ENCODE measurements around the gene SDK1.
"Not testable (repeated sequence)": the region's sequence is repeated elsewhere in the genome, so short reads cannot be mapped to it uniquely, and the experiment has no call there.

The SDK1 gene

DNA sequence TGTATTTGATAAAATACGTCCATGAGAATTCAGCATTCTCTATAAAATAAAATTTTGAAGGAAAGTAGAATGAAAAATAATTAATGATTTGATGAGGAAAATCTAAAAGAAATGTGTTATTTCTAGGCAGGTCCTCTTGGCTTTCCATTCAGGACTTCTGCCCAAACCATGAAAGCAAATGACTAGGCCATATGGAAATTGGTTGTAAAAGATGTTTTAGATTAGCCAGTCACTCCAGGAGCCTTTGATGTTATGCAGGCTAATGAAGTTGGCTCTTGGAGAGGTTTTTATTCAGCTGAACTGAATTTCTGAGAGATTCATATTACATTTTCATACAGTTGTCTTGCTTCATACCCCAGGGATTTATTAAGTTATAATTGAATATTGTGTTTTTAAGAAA, 452.8 kb downstream of the SDK1 start:
- DNase-seq, result peak; percentile 0

GRCh38 chr7:3754493-3755341, 453.7 kb downstream of the SDK1 start:
- peak; percentile 11 for DNase-seq

DNA sequence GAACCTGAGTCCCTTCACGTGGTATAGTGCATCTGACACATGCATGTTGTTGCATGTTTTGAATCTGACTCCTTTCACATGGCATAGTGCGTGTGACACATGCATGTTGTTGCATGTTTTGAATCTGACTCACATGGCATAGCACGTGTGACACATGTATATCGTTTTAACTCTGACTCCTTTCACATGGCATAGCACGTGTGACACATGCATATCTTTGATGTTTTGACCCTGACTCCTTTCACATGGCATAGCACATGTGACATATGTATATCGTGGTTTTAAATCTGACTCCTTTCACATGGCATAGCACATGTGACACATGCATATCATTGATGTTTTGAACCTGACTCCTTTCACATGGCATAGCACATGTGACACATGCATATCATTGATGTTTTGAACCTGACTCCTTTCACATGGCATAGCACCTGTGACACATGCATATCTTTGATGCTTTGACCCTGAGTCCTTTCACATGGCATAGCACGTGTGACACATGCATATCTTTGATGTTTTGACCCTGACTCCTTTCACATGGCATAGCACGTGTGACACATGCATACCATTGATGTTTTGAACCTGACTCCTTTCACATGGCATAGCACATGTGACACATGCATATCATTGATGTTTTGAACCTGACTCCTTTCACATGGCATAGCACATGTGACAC, 454.9 kb downstream of the SDK1 start:
- DNase-seq, result not testable (repeated sequence)

DNA sequence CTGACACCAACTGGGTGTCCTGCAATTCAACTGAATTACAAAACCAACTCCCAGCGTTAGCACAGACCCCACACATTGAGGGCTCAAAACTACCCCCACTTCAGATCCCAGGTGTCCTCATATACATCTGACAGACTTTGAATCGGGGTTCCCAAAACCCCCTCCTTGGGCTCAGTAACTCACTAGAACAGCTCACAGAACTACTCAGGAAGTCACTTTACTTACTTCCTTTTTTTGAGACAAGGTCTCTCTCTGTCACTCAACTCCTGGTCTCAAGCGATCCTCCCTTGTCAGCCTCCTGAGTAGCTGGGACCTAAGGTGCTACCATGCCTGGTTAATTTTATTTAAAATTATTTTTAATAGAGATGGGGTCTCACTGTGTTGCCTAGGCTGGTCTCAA, 456.0 kb downstream of the SDK1 start:
- DNase-seq, result no peak

DNA sequence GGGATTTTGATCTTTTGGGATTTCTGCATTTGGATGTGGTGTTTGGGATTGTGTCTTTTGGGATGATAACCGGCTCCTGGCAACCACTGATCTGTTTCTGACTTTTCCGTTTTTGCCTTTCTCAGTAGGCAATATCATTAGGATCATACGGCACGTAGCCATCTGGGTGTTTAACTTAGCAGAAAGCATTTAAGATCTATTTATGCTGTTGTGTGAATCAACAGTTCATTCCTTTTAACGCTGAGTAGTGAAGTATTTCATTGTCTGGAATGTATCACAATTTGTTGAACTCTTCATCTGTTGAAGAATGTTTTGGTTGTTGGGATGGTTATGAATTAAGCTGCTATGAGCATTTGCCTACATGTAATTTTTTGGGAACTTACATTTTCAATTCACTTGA, 459.6 kb downstream of the SDK1 start:
- no peak for DNase-seq

DNA sequence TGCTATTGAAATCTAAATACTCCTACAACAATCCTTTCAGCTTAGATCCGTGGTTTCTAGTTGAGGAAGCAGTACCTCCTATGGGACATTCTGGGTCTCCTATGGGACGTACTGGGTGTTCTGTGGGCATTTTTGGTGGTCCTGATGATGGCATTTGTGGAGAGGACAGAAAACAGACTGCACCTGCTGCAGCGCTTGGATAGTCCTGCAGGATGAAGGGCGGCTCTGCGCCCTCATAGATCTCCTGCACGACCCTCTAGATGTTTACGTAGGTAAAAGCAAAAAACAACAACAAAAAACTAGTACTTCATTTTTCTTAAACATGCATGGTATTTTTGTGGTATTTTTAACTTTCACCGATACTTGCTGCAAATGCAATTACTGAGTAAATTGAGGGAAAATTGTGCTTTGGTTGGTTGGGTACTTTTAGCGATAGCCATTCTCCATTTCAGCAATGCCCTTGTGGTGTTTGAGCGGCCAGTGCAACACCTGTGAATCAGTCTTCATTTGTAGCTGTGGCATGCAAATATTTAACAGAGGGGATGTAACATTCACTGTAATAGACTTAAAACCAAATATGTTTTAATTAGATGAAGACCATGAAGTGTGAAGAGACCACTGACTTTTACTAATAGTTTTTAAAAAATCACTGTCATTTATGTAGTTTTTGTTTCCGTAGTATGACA, 461.2 kb downstream of the SDK1 start:
- no peak for DNase-seq

DNA sequence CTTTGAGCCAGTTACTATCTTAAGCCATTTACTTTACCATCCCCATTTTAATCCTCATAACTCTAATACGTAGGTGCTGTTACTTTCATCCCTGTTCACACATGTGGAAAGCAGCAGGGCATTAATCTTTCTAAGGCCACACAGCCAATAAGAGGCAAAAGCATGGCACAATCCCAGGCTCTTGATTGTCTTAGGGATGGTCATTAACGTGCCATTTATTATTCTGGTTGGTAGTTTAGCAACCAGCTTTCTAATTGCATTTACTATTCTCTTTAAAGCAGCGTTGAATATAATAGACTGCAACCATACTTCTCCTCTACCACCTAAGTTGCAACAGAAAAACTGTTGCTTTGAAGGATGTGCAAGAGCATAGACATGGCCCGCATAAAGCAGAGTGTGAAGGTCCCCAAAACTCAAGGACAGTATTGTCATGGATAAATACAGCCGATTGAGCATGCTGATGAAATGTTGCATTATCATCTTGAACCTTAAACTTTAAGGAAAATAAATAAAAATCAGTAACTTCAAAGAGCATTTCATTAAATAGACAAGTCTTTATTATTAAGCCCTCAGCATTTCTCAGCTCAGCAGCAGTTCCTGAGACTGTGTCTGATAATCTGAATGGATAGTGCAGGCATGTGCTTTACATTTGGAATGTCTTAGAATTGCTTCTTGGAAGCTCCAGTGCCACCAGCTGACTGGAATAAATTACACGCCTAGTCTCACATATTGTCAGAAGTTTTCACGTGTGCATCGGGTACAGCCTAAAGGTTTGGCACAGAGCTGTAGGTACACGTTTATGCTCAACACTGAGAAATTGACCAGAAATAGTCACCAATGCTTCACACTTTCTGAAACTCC, 467.1 kb downstream of the SDK1 start:
- DNase-seq, result no peak

DNA sequence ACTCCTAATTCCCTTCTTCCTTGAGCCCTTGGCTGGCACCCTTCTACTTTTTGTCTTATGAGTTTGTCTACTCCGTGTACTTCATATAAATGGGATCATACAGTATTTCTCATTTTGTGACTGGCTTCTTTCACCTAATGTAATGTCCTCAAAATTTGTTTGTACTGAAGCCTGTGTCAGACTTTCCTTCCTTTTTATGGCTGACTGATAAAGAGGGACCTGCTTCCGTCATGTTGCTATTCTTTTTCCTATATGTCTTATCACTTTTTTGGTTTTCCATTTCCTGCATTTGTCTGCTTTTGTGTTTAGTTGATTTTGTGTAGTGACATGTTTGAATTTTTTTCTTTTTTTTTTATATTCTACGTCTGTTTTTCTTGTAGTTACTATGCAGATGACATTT, 470.9 kb downstream of the SDK1 start:
- no peak for DNase-seq

DNA sequence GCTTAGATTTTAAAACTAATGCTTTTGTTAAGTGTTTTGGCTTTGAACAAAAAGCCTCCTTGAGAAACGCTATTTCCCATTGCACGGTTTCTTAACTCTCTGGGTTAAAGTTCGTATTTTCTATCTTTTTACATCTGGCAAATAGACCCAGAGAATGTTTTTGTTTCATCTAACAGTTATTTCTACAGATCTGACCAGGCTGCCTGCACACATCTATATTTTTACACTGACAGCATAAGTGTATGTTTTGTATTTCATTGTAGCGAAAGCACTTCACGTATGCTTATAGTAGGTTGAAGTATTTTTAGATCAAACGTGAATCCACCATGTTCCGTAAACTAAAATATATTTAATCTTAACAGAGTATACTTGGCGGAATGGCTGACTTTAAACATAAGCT, 477.3 kb downstream of the SDK1 start:
- DNase-seq, result no peak

DNA sequence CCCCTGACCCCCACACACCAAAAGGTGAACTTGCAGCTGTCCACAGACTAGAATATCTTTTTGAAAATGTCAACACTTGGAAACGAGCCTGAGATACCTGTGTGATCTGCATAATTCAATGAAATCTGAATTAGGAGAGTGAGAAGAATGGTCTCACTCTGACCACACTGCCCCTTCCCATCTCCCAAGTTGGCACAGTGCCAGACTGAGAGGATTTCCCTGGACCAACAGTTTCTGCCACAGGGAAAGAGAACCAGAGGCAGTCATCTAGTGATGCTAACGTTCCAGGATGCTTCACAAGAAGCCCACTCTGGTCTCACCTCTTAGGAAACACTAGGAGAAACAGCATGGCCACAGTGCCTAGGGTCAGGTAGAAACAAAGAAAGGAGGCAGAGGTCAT, 479.0 kb downstream of the SDK1 start:
- DNase-seq, result no peak

- no peak for DNase-seq
These were observed 479.5 kb downstream of the SDK1 start for GRCh38 chr7:3780525-3780924.

GRCh38 chr7:3781607-3782006, 480.6 kb downstream of the SDK1 start:
- DNase-seq, result no peak

- no peak for DNase-seq
These were observed 486.7 kb downstream of the SDK1 start for GRCh38 chr7:3787717-3788264.

DNA sequence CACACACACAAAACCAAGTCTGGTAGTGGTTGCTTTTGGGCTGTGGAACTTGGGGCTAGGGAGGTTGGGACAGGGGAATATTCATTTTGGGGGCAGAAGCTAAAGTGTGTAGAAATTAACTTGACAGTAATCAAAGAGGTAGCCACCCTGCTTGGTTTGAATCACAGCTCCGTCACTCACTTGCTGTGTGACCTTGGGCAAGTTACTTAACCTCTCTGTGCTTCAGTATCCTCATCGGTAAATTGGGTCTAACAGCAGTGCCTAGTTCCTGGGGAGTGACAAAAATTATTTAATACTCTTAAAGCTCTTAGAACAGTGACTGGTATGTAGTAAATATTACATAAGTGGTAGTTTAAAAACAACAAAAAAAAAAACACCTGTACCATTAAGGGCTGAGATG, 489.8 kb downstream of the SDK1 start:
- no peak for DNase-seq

GRCh38 chr7:3791327-3791726, 490.3 kb downstream of the SDK1 start:
- DNase-seq, result no peak

GRCh38 chr7:3795141-3795540, 494.1 kb downstream of the SDK1 start:
- DNase-seq, result no peak

GRCh38 chr7:3795781-3796180, 494.7 kb downstream of the SDK1 start:
- DNase-seq, result no peak

DNA sequence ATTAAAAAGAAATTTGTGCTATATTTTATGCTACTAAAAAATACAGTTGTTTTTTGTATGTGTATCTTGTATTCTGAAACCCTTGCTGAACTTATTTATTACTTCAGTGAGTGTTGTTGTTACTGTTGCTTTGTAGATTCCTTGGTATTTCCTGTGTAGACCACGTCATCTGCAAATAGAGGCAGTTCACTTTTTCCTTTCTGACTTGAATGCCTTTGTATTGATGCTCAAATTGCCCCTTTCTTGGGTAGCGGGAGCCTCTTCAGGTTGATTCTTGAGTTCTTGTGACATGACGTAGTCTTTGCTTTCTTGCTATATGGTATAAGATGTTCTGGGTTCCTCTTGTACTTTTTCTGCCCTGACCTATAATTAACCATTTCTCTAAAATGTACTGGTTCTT, 504.1 kb downstream of the SDK1 start:
- DNase-seq, result no peak

DNA sequence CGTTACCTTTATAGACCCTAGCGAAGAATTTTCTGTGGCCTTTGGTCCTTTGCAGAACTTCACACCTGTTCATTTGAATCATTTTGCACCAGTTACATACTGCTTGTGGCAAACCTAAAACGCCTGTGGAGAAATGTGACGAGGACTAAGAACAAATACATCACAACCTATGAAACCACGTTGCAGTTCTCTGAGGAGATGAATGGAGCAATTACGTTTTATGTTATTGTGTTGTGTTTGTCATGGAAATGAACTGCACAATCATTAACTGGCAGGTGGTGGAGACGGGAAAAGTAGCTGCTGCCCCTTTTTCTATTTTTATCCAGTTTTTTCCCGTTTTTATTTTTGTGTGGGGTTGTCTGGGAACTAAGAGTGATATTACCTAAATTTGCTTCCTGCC, 505.5 kb downstream of the SDK1 start:
- no peak for DNase-seq

DNA sequence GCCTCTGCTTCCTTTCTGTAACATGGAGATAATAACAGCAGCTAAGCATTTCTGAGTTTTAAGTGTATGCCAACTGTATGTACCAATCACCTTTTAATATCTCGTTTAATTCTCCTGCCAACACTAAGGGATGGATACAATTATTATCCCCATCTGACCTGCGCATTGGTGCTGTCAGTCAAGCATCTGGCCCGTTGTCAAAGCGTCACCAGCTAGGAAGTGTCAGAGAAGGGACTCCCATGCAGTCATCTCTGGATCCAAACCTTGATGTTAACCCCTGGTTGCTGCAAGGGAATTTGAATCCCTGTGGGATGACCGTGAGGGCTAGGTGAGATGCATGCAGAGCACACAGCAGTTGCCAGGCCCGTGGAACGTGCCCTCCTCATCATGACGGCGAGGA, 506.8 kb downstream of the SDK1 start:
- no peak for DNase-seq

DNA sequence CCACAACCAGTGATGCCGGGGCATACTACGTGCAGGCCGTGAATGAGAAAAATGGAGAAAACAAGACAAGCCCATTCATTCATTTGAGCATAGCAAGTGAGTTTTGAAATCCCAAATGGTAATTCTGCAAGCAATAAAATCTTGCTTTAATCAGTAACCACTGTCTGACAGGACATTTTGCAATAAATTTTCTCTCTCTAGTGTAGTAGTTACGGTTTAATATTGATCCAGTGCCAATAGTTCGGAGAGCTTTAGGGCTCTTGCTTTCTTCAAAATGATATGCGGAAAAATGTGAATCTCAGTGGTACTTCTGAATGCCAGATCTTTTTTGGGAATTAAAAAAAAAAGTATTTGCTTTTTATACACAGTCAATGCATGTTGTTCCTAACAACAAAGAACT, 520.4 kb downstream of the SDK1 start:
- no peak for DNase-seq

DNA sequence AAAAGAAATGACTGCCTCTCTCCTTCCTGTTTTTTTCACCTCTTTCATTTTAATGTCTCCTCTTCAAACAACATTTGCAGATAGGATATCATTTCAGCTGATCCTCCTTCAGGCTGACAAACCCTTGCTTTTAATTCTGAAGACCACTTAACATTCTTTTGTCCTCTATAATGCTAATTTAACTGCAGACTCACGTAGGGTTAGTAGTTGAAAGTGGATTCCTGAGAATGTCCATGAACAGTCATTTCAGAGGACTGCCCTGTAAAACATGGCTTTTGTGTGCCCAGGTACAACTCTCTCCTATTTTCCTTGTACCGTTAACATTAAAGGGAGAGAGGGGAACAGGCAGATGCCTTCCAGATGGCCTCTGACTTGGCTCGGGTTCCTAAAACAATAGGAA, 524.4 kb downstream of the SDK1 start:
- DNase-seq, result no peak

DNA sequence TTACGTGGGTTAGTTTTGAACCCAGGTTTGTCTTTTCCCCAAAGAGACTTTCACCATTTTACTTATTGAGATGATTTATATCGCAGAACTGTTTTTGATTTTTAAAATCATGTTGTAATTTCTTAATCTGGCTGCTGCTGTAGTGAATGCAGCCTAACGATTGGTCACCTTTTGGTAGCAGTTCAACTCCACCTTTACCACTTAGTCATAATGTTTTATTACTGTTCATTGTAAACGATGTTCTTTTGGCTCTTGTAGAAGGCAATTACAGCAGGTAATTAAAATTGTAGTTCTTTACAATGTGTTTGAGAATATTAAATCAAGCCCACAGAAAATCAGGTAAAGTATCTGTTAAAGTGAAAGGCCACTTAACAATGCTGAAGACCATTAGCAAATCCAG, 531.1 kb downstream of the SDK1 start:
- no peak for DNase-seq

Data from NCI-H446 treated with DMSO at 0.1 percent for 48 hours (cell line).